Rectal smooth muscle tissue (tissue), 1 donor: ENCODE measurements around the gene ARHGEF17.

Source experiments
- H3K27ac ChIP-seq: one replicate; pipeline ENCODE4 v1.7.0; 2013; ENCODE audit warnings: low read depth, low read length, inconsistent platforms
- H3K27me3 ChIP-seq: one replicate; pipeline ENCODE4 v1.7.0; 2013; ENCODE audit warnings: low read length; ENCODE audit not compliant: control insufficient read depth, insufficient read depth
- H3K36me3 ChIP-seq: one replicate; pipeline ENCODE4 v1.7.0; 2013; ENCODE audit warnings: low read length; ENCODE audit not compliant: control insufficient read depth, insufficient read depth
- H3K4me1 ChIP-seq: one replicate; pipeline ENCODE4 v1.7.0; 2013; ENCODE audit warnings: low read length; ENCODE audit not compliant: control insufficient read depth, insufficient read depth
- H3K4me3 ChIP-seq: one replicate; pipeline ENCODE4 v1.7.0; 2013; ENCODE audit warnings: low read length
- H3K9ac ChIP-seq: one replicate; pipeline ENCODE4 v1.7.0; 2013; ENCODE audit warnings: low read length

ARHGEF17 gene

DNA sequence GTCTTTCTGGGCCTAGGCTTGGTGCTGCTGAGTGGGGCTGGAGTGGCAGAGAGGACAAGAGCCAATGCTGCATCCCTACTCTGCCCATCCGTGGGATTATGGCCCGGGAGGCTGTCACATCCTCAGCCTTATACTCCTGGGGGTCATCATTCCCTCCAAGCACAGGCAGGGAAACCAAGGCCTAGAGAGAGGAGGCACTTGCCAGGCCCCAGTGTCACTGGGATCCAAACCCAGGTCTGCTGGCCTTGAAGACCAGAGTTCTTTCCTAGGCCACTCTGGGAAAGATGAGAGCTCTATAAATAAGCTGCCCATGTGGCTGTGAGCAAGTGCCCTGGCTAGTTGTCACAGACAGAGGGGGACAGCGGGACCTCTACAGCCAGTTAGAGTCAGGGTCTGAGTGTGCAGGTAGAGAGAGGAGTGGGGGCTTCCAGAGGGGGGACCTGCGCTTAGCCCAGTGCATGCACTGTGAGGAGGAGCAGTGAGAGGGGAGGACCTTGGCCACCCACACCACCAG lies 72.9 kb downstream of the ARHGEF17 start:
- Histone ChIP-seq H3K4me1 (no peaks in the 10 kb centered on the region), H3K27ac (no peak overlapping the region), H3K27me3 (no peaks in the 10 kb centered on the region), H3K9ac (no peak overlapping the region), H3K4me3 (no peak overlapping the region), H3K36me3 (no peaks in the 10 kb centered on the region)

DNA sequence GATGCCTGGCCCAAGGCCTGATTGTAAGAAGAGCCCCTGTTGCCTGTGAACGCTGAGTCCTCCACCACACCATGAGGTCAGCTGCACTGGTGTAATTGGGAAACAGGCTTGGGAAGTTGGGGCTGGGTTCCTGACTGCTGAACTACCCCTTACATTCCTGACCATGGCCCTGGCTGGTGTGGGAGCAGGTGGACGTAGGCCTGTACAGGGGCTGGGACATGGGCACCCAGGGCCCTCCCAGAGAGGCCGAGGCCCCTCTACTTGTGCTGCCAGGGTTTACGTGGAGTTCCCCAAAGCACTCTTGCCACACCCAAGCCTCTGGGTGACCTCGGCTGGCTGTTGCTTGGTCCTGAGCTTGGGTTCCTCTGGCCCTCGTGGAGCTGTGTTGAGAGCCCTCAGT lies 73.5 kb downstream of the ARHGEF17 start:
- Histone ChIP-seq H3K36me3 (no peaks in the 10 kb centered on the region), H3K4me1 (no peaks in the 10 kb centered on the region), H3K27me3 (no peaks in the 10 kb centered on the region), H3K4me3 (no peak overlapping the region), H3K27ac (no peak overlapping the region), H3K9ac (no peak overlapping the region)

DNA sequence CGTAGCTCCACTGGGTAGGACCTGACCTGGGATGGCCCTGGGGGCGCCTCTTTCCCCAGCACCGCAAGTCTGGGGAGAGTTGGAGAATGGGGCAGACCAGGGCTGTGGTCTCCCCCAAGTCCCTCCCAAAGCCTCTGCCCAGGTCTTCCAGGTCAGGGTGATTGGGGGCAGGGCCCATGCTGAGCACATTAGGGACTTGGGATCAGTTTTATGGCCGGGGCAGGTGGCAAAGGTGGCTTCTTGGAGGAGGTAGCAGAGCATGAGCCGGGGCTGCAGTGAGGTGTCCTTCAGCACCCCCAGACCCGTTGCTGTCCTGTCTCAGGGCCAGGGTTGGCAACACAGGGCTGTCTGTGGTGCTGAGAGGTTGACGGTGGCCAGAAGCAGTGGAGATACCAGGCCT lies 74.1 kb downstream of the ARHGEF17 start:
- H3K27me3 ChIP-seq: no peaks in the 10 kb centered on the region
- no peak overlapping the region for H3K27ac ChIP-seq
- no peaks in the 10 kb centered on the region for H3K4me1 ChIP-seq
- no peak overlapping the region for H3K4me3 ChIP-seq
- H3K9ac ChIP-seq: no peak overlapping the region
- H3K36me3 ChIP-seq: no peaks in the 10 kb centered on the region

DNA sequence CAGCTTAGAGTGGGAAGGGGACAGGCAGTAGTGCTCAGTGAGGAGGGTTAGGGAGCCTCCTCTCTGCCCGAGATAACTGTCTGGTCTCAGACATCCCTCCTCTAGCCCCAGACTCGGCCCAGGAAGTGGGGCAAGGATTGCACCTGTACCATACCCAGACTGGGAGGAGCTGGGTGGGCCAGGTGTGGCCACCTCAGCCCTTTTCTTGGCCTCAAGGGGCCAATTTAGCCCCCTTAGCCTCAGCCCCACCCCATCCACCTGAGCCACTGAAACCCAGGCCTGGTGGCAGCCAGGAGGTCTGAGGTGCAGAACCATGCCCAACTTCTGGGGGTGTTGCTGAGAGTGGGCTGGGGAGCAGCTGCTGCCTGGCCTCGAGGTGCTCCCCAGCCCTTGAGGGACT lies 74.7 kb downstream of the ARHGEF17 start:
- Histone ChIP-seq H3K36me3 (no peaks in the 10 kb centered on the region), H3K4me1 (no peaks in the 10 kb centered on the region), H3K9ac (no peak overlapping the region), H3K27ac (no peak overlapping the region), H3K4me3 (no peak overlapping the region), H3K27me3 (no peaks in the 10 kb centered on the region)

DNA sequence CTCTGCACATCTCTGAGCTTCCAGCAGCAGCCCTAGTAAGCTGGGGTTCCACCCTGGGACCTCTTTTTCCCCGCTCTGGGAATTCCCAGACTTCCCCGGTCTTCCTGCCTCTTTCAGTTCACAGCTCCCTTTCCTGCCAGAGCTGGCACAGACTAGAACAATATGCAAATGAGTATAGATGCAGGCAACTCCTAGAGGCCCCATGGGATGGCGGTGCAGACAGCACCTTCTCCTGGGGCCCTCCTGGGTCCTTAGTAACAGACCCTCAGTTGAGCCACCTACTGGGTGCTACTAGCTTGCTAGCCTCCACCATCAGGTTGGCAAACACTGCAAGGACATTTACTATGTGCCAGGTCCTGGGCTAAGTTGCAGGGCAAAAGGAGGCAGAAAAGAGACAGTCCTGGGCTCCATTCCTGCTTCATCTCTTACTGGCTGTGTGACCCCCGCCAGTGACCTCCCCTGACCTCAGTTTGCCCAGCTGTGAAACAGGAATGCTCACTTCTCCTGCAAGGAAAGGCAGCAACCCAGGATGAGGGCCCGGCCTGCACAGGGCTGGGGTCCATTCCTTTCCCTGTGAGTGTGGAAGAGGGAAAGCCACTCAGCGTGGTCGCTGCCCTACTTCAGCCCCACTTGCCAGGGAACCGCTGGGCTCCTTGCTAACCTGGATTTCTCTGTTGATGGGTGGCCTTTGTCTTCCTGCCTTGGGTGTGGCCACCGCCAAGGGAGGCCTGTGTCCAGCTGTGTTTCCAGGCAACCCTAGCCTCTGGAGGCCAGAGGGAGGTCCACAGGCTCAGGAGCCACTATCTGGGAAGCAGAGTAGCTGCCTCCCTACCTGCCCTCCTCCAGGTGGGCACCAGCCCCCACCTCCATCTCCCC lies 75.4 kb downstream of the ARHGEF17 start:
- no peak overlapping the region for H3K9ac ChIP-seq
- H3K4me1 ChIP-seq: no peaks in the 10 kb centered on the region

DNA sequence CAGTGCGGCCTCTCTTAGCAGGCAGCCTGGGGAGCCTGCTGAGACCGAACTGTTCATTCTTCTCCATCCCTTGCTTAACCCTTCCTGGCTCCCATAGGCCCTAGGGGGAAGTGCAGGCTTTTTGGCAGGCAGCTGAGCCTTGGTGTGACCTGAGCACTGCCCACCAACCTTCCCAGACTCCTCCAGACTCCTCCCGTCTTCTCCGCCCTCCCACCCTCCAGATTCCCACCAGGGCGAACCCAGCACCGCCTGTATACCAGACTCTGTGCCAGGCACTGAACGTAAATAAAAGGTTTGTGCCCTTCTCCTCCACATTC lies 76.0 kb downstream of the ARHGEF17 start:
- no peaks in the 10 kb centered on the region for H3K36me3 ChIP-seq
- no peak overlapping the region for H3K4me3 ChIP-seq
- H3K4me1 ChIP-seq: no peaks in the 10 kb centered on the region
- no peak overlapping the region for H3K27ac ChIP-seq
- H3K27me3 ChIP-seq: no peaks in the 10 kb centered on the region
- no peak overlapping the region for H3K9ac ChIP-seq

More for the DNA sequence above, 75.4 kb downstream of the ARHGEF17 start:
- no peak overlapping the region for H3K4me3 ChIP-seq
- no peaks in the 10 kb centered on the region for H3K27me3 ChIP-seq
- no peaks in the 10 kb centered on the region for H3K36me3 ChIP-seq
- no peak overlapping the region for H3K27ac ChIP-seq

DNA sequence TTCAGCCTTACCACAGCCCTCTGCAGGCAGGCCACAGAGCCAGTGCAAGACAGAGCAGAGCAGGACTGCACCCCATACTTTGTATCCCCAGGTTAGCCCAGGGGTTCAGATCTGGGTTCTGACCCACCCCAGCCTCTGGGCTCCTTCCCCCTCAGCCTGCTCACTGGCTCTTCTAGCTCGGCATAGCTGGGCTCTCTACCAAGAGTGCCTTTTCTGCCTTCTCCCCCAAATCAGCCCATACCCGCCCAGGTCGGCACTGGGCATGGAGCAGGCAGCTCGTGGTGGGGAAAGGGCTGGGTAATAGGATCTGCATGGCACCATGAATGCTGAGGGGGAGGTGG lies 76.4 kb downstream of the ARHGEF17 start:
- Histone ChIP-seq H3K27me3 (no peaks in the 10 kb centered on the region), H3K9ac (no peak overlapping the region), H3K36me3 (no peaks in the 10 kb centered on the region), H3K4me1 (no peaks in the 10 kb centered on the region), H3K4me3 (no peak overlapping the region), H3K27ac (no peak overlapping the region)

DNA sequence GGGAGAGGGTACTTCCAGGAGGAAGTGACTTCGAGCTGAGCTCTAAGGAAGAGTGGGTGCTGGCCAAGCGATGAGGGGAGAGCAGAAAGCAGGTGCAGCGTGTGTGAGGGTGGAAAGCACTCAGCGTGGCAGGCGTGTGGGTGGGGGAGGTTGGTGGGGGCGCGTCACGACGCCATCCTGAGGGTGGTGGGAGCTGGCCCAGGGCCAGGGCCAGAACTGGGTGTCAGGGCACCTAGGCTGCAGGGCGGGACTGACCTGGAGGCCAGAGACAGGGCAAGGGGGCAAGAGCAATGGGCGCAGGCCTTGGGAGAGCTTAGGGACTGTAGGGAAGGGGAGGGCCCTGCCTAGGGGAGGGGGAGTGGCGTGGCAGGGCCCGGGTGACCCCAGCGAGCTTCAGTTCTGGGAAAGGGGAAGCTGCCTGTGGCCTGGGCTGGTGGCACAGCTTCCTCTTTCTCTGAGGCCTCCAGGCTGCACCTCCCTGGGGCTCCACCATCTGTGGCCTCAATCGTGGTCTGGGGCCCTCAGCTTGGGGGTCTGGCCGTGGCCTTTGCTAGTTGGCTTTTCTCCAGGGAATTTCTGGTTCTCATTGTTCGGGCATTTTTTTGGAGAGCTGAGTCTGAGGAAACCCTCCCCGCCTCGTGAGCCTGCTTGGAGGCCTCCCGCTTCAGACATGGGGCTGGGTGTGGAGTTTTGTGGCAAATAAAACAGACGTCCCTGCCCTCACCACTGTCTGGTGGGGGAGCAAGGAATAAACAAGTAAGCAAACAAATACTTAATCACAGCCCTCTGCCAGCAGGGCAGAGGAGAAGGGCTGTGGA lies 77.0 kb downstream of the ARHGEF17 start:
- no peak overlapping the region for H3K9ac ChIP-seq
- H3K36me3 ChIP-seq: no peaks in the 10 kb centered on the region
- H3K4me1 ChIP-seq: no peaks in the 10 kb centered on the region
- H3K4me3 ChIP-seq: no peak overlapping the region
- H3K27ac ChIP-seq: peak overlapping the region; percentile 8
- no peaks in the 10 kb centered on the region for H3K27me3 ChIP-seq

DNA sequence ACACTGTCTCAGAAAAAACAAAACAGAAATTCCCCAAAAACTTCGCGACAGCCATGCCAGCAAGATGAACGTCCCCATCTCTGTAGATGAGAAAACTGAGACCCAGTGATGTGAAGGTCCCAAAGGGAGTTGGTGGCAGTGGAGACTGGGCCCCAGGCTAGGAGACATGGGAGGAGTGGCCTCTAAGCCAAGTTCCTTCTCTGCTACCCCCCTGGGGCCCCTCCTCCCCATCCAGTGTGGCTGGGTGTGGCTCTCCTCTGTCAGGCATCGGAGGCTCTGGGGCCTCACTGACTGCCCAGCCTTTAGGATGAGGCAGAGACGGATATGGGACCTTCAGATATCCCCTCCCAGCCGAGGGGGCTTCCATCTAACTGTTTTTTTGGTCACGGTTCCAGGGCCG lies 77.9 kb downstream of the ARHGEF17 start:
- H3K4me1 ChIP-seq: no peaks in the 10 kb centered on the region
- H3K27ac ChIP-seq: no peak overlapping the region
- no peak overlapping the region for H3K9ac ChIP-seq

DNA sequence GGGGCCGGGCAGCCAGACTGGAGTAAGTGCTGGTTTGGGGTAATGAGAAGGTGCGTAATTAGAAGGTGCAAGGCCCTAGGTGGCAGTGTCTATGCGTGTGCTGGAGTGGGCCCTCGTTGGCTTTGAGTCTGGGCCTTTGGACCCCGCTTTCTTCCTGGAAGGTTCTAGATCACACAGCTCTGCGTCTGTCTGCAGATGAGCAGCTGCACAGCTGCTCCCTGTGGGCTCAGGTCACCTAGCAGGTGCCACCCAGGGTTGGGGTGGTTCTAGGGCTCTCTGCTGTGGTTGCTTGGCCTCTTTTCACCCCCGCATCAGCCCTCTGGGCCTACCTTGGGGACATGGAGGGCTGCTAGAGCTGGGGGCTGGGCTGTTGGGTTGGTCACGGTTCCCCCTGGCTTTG lies 78.5 kb downstream of the ARHGEF17 start:
- H3K4me1 ChIP-seq: no peaks in the 10 kb centered on the region

More for the DNA sequence above, 77.9 kb downstream of the ARHGEF17 start:
- H3K27me3 ChIP-seq: no peaks in the 10 kb centered on the region
- H3K4me3 ChIP-seq: no peak overlapping the region
- H3K36me3 ChIP-seq: no peaks in the 10 kb centered on the region

DNA sequence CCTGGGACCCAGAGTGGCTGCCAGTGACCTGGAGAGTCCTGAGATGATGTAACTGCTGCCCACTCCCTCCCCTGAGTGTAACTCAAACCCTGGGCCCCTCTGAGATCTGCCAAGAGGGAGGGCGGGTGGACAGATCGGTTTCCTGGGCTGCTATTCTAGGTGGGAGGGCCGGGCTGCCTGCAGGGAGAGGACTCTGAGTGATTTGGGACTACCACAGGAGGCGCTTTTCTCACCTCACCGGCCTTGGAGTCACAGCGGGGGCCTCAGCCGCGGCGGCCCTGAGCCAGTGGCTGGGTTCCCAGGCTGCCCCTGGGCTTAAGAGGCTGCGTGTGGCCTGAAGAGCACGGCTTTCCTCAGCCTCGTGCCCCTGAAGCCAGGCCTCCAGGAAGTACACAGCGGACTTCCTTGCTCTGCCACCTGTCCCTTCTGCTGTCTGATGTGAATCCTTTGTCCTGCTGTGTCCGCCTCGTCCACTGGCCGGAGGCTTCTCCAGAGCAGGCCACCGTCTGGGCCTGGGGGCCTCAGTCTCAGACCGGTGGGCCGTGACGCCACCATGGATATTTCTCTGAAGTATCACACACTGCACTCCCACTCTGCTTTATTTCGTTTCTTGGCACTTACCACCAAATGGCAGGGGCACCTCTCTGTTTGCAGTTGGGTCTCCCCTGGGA lies 79.7 kb downstream of the ARHGEF17 start:
- Histone ChIP-seq H3K4me1 (no peaks in the 10 kb centered on the region), H3K27ac (no peak overlapping the region), H3K4me3 (no peak overlapping the region), H3K9ac (no peak overlapping the region), H3K36me3 (no peaks in the 10 kb centered on the region), H3K27me3 (no peaks in the 10 kb centered on the region)

More for the DNA sequence above, 78.5 kb downstream of the ARHGEF17 start:
- Histone ChIP-seq H3K36me3 (no peaks in the 10 kb centered on the region), H3K27ac (no peak overlapping the region), H3K4me3 (no peak overlapping the region), H3K27me3 (no peaks in the 10 kb centered on the region), H3K9ac (no peak overlapping the region)
